GM19023 (cell line): ENCODE data around the gene SLC34A1.

Source experiments
- ATAC-seq: cut with Tn5 transposase; IDR thresholded peaks from one replicate; pipeline ENCODE4 v1.9.1; 2021; ENCODE audit warnings: mild to moderate bottlenecking, moderate library complexity; ENCODE audit not compliant: unreplicated experiment

The SLC34A1 gene

DNA sequence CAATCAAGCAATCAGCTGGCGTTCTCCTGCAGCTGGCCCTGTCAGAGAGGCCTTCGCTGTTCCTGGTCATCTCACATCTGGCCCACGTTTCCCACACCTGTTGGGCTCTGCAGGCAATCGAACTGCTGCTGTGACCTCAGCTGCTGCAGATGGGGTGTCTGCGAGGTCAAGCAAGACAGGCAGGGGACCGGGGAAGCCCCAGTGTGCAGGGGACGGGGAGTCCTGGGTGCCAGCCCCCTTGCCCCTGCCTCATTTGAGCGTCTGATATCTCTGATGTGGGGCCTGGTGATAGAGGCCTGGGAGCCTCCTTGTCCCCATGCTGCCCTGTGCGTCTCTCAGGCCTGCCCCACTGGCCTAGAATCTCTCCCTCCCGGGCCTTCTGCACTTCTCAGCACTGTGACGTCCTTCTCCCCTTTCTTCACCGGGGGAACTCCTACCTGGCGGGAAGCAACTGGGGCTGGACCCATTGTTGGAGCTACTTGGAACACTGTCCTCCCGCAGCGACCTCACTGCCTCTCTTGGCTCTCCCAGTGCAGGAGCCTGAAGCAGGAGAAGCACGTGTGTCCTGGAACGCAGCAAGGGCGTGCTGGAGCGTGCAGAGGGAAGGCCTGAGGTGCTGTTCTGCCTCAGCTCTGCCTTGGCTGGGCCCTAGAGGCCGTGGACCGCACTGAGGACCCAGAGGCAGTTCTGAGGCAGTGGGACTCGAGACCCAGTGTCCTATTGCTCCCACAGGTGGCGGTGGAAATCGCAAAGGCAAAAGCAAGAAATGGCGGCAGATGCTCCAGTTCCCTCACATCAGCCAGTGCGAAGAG, 46.1 kb downstream of the SLC34A1 start:
- ATAC-seq, result no peak

DNA sequence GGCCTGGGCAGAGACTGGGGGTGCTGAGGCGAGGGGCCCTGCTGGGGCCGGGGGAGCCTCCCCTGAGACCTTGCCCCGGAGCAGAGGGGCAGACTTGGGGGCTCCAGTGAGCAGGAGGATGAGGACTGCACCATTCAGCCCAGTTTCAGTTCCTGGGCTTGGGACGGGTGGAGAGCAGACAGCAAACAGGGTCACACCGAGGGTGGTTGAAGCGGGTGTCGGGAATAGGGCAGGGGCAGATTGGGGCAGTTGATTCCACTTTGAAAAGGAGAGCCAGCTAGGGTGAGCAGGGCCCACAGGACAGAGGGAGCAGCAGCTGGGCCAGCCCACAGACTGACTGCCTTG, 46.7 kb downstream of the SLC34A1 start:
- ATAC-seq, result no peak

DNA sequence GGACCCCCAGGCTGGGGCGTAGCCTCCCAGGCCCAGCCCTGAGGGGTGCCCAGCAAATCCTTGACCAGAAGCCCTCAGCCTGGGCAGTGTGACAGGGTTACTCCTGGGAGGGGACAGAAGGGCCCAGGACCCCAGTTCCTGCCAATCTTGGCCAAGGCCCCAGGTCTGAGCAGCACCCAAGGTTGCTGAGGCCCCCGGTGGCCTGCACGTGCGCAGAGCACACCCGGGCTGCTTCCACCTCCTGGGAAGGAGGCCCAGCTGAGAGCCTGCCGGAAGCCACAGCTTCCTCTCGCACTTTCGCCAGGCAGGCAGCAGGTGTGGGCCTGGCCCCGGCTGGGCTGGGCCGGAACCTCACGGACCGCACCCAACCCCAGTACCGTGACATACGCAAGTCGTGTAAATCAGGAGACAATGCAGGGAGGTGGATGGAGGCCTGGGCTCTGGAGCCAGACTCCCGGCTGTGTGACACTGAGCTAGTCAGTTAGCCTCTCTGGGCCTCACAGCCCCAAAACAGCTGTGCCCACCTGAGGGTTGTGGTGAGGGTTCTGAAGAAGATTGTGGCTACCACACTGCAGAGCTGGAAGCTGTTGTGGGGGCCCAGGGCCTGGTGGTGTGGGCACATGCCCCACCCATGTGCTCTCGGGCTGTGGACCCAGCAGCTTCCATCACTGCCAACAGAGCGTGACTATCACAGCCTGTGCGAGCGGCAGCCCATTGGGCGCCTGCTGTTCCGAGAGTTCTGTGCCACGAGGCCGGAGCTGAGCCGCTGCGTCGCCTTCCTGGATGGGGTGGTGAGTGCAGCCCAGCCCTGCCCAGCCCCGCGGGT, 47.3 kb downstream of the SLC34A1 start:
- peak; percentile 41 for ATAC-seq

DNA sequence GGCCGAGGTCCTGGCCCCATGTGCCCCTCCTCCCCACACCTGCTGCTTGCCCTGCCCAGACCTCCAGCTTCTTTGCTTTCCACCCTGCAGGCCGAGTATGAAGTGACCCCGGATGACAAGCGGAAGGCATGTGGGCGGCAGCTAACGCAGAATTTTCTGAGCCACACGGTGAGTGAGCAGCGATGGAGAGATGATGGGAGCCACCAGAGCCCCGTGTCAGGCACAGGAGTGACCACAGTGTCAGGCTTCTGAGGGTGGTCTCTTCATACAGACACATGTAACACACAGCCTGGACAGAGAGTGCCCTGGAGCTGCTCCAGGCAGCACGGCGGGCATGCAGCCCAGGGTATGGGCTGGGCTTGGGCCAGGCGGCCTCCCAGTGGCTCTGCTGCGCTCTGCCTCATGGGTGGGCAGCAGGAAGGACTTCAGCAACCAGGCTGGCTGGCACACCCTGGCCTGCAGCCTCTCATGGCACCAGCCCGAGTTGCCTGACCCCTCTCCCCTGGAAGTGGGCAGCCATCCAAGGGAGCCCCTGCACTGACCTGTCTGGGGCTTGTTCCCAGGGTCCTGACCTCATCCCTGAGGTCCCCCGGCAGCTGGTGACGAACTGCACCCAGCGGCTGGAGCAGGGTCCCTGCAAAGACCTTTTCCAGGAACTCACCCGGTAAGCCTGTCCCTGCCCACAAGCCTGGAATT, 48.1 kb downstream of the SLC34A1 start:
- ATAC-seq, result peak; percentile 2

DNA sequence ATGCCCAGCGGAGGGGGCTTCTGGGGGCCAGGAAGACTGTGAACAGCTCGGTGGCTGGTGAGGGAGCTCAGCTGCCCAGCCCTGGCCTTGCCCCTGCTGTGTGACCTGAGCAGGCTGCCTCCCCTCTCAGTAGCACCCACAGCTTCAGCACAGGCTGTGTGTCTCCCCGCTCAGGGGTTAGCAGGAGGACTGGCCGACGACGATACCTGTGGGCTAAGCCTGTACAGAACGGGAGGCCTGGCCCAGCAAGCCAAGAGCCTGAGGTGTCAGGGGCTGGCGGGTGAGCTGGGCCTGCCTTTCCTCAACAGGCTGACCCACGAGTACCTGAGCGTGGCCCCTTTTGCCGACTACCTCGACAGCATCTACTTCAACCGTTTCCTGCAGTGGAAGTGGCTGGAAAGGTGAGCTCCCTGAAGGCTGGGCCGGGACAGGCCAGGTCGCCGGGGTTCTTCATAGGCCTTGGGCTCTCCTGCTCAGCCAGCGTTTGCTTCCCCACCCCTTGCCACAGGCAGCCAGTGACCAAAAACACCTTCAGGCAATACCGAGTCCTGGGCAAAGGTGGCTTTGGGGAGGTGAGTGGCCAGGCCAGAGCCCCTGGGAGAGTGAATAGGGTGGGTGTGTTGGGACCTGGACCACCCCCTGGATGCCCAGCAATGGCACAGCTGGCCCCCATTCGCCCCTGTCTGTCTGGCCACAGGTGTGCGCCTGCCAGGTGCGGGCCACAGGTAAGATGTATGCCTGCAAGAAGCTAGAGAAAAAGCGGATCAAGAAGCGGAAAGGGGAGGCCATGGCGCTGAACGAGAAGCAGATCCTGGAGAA, 48.8 kb downstream of the SLC34A1 start:
- no peak for ATAC-seq

DNA sequence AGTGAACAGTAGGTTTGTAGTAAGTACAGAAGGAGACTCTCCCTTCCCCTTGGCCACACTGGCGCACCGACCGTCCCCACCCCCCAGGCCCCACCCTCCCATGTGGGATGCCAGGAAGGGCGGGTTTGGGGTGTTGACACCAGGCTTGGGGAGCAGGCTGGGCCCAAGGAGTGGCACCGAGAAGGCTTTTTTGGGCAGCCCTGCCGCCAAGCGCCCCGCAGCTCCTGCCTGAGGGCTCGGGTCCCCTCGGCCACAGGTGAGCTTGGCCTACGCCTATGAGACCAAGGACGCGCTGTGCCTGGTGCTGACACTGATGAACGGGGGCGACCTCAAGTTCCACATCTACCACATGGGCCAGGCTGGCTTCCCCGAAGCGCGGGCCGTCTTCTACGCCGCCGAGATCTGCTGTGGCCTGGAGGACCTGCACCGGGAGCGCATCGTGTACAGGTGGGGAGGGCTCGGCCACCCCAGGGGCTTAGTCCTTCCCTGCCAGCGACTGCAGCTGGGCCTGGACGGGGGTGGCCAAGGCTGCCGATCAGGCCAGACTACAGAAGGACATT, 49.5 kb downstream of the SLC34A1 start:
- ATAC-seq, result no peak

DNA sequence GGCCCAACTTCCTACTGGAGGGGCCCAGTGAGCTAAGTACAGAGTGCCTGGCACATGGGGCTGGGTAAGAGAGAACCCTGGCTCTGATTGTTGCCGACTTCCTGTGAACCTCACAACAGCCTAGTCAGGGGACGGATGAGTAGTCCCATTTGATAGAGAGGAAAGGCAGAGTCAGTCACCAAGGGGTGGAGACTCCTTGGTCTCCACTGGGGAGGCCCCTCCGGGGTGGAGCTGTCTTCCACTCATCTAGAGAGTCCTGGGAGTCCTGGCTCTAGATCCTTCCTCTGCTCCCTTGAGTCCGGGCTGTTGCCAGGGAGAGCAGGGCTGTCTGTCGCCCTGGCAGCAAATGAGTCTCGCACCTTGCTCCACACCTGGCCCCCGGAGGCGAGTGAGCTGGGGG, 50.2 kb downstream of the SLC34A1 start:
- ATAC-seq, result no peak

DNA sequence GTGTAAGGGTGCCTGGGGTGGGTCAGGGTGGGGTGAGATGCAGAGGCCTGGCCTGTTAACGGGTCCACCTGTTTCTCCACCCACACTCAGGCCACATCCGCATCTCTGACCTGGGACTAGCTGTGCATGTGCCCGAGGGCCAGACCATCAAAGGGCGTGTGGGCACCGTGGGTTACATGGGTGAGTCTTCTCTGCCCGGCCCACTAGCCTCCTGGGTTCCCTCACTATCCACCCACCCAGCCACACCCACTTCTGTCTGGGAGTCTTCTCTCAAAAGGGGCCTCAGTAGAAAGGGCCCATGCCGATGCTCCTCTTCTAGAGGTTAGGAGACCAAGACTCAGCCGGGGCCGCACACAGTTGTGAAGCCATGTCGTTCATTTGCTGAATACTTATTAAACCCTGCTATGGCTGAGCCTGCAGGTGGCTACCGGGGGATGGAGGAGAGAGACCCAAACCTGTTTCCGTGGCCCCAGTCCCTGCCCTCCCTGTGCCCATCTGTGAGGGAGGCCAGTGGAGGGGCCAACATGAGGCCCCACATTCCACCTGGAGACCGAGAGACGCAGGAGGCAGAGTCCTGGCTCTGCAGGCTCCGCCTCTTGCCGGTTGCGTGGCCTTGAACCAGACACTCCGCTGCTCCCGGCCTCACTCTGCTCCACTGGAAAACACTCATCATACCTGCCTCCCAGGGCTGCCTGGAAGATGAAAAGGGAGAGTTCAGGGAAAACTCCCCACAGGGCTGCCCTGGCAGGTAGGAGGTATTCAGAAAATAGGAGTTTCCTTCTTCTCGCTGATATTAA, 50.9 kb downstream of the SLC34A1 start:
- ATAC-seq, result no peak

DNA sequence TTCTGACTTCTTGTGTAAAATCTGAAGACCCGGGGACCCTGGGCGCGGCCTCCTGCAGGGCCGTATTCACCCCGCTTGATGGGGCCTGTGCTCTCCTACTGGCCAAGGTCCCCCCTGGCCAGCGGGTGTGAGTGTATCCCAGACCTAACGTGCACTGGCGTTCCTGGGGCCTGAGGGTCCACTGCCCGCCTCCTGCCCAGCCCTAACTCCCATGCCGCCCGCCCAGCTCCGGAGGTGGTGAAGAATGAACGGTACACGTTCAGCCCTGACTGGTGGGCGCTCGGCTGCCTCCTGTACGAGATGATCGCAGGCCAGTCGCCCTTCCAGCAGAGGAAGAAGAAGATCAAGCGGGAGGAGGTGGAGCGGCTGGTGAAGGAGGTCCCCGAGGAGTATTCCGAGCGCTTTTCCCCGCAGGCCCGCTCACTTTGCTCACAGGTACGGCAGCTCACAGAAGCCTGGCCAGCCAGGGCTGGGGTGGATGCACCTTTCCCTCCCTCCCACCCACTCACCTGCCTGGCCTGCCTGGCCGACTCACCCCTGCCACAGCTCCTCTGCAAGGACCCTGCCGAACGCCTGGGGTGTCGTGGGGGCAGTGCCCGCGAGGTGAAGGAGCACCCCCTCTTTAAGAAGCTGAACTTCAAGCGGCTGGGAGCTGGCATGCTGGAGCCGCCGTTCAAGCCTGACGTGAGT, 51.8 kb downstream of the SLC34A1 start:
- no peak for ATAC-seq

DNA sequence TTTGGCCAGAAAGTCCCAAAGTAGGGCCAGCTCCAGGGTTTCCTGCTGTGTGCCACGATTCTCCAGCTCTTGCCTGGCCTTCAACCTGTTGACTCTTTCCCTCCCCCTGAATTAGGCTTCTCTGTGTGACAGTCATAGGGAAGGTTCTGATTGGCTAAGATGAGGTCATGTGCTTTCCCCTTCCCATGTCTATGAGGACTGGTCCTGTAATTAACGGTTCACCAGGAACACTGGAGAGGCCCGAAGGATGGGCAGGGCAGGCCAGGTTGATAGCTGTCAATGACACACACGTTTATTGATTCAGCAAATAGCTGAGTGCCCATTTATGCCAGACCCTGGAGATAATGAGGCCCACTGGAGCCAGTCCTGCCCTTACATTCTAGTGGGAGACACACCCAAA, 53.4 kb downstream of the SLC34A1 start:
- ATAC-seq, result no peak

DNA sequence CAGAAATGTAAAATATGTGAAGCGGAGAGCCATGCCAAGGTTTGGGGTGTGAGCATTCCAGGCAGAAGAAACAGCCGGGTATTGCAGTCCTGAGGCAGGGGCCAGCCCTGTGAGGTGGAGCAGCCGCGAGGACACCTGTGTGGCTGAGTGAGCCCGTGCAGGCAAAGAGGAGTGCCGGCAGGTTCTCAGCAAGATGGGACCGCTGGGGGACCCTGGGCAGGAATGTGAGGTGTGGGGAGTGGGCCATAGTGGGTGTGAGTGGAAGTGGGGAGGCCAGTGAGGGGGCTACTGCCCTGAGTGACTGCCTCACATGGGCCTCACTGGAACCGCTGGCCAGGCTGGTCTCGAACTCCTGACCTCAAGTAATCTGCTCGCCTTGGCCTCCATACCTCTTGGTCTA, 54.2 kb downstream of the SLC34A1 start:
- no peak for ATAC-seq

DNA sequence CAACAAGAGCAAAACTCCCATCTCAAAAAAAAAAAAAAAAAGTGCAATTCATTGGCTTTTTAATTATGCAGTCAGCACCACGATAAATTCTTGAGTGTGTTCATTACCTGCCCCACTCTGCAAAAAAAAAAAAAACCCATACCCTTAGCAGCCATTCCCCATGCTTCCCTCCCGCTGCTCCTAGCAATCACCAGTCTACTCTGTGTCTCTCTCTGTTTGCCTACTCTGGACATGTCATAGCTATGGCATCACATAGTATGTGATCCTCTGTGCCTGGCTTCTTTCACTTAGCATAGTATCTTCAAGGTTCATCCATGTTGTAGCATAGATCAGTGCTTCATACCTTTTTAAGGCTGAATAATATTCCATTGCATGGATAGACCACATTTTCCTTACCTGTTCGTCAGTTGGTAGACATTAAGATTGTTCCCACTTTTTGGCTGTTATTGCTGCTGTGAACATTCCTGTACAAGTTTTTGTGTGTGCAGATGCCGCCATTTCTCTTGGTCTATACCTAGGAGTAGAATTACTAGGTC, 55.4 kb downstream of the SLC34A1 start:
- ATAC-seq, result no peak

DNA sequence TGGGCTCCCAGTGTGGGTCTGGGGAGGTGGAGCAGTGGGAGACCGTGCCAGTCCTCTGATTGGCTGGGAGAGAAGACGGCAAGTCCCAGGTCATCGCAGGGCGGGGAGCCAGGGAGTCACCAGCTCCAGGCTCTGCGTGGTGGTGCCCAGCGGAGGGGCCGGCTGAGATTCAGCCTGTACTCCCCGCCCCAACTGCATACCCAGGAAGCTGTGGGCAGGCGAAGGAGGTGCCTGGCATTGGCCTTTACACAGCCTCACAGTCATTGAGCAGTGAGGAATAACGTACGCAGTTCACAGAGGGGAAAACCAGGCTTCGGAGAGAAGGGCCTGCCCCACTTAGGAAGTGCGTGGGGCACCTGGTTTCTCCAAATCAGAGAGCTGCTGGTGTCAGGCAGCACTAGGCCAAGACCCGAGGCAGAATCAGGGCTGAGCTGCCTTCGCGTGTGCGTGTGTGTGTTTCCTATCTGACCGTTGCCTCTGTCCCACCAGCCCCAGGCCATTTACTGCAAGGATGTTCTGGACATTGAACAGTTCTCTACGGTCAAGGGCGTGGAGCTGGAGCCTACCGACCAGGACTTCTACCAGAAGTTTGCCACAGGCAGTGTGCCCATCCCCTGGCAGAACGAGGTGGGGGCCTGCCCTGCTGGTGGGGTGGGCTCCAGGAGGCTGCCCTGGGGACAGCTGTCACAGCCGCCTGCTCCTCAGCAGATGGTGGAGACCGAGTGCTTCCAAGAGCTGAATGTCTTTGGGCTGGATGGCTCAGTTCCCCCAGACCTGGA, 56.2 kb downstream of the SLC34A1 start:
- no peak for ATAC-seq

DNA sequence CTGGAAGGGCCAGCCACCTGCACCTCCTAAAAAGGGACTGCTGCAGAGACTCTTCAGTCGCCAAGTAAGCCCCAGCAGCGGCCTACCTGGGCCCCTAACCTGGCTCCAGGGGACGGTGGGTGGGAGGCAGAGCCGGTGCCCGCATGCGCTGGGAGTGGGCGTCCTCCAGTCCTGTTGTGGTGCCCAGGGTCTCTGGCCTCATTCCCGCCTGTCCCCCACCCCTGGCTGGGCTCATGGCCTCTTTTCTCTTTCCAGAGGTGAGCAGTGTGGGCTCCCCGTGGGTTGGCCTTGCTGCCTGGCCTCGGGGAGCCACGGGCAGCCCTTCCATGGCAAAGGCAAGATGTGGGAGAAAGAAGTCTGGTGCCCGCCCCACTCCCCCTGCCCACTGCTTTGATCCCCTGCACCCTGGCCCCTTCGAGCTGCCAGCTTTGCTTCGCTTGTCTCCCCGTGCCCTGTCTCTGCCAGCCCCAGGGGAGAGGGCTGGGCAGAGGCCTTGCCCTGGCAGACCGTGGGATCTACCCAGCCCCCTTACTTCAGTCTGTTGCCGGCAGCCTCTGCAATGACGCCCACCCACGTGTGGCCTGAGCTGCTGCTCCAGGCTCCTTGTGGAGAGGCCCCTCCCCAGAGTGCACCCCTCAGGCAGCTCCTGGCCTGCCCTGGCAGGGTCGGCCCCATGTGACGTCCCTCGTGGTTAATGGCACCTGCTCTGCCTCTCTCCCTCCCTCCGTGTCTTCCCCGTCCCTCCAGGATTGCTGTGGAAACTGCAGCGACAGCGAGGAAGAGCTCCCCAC, 57.0 kb downstream of the SLC34A1 start:
- ATAC-seq, result no peak

DNA sequence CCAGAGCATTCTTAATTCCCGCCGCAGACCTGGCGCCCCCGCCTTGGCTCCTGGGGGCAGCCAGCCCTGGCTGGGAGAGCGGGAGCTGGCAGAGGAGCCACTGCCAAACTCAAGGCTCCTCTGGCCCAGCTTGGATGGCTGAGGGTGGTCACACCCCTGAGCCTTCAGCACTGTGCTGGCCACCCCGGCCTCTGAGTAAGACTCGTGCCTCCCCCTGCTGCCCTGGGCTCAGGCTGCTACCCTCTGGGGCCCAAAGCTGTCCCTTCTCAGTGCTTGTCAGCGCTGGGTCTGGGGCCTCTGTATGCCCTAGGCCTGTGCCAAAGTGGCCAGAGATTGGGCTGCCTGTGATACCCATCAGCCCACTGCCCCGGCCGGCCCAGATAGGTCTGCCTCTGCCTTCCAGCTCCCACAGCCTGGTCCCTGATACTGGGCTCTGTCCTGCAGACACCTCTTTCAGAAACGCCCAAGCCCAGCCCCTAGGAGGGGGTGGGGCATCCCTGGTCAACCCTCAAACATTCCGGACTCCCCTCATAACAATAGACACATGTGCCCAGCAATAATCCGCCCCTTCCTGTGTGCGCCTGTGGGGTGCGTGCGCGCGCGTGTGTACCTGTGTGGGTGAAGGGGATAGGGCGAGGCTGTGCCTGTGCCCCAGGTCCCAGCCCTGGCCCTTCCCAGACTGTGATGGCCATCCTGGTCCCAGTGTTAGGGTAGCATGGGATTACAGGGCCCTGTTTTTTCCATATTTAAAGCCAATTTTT, 58.0 kb downstream of the SLC34A1 start:
- ATAC-seq, result no peak

DNA sequence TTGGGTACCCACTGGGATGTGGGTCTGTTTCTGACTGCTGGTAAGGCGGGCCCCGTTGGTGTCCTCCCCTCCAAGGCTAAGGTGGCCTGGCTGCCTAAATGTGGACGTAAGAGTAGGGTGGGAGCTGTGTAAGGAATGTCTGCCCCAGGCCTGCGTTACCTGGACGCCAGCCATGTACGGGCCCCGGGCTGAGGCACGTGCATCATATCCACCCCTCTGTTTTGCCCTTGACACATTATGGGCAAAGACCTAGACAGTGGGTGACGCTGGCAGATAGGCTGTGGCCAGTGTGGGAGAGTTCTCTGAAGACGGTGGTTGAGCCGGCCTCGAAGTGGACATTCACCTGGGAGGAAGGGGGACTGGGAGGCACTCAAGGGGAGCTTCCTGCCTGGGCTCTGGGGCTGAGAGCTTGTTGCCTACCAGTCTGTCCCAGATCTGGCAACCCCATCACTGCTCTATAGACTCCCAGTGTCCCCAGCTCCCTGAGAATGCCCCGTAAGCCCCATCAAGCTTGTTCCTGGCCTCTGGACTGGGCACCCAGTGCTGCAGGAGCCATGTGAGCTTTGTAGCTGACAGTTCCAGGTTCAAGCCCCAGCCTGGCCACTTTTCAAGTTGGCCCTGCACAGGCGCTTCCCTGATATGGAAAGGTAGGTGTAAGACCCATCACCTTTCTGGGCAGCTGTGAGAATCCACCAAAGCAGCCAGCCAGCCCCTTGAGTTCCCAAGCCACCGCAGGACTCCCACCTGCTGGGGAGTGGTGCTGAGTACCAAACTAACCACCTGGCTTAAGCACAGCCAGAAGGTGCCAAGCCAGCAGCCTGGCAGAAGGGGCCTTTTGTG, 59.1 kb downstream of the SLC34A1 start:
- no peak for ATAC-seq
